Fibroblast of mammary gland (primary cell): Measurements from ENCODE around the gene CCDC6.

Experiments
- DNase-seq: peaks from one replicate; pipeline ENCODE4 v3.0.0-alpha.2; 2010; ENCODE audit warnings: low read depth
- H3K4me3 ChIP-seq: 2 replicates; pipeline ENCODE4 v1.5.1; 2011; ENCODE audit warnings: low read depth, mild to moderate bottlenecking, low read length, moderate library complexity; ENCODE audit not compliant: control insufficient read depth
- CTCF ChIP-seq: conservative IDR thresholded peaks from 2 replicates; pipeline ENCODE4 v1.5.1; 2011; ENCODE audit warnings: low read depth, low read length, inconsistent platforms; ENCODE audit not compliant: control insufficient read depth, insufficient read depth

The CCDC6 gene

DNA sequence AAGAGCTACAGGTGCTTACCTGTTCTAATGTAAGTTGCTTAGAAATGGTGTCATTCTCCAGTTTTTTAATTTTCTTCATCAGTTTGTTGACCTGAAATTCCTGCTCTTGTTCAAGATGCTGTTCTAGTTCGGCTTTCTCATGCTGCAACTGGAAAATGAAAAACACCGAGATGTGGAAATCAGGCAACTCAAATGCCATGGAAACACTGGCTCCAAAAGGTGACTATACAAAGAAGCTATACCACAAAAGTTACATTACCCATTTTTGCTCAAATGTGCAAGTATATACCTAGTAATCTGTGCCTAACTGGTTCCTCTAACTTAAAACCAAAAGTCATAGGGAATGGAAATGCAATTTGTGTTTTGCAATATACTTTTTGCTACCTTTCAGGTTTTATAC is 73.8 kb downstream of the CCDC6 start:
- DNase-seq: no peak
- H3K4me3 ChIP-seq: no peak overlapping the region
- no peak for TF ChIP-seq CTCF

GRCh38 chr10:59831658-59832503 is 74.5 kb downstream of the CCDC6 start:
- DNase-seq: no peak
- H3K4me3 ChIP-seq: no peak overlapping the region
- TF ChIP-seq CTCF: no peak

GRCh38 chr10:59830601-59831259 is 75.6 kb downstream of the CCDC6 start:
- no peak overlapping the region for H3K4me3 ChIP-seq
- DNase-seq: peak; percentile 70
- TF ChIP-seq CTCF: peak; percentile 87

DNA sequence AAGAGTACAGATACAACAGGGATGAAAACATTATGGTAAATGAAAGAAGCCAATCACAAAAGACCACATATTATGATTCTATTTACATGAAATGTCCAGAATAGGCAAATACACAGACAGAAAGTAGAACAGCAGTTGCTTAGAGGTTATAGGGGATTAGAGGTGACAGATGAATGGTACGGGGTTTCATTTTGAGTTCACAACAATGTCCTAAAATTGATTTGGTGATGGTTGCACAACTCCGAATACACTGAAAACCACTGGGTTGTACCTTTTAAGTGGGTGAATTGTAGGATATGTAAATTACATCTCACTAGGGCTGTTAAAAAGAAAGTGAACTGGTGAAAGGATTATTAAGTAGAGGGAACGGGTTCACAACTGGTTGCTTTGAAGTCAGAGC is 76.8 kb downstream of the CCDC6 start:
- no peak for TF ChIP-seq CTCF
- no peak for DNase-seq

GRCh38 chr10:59829024-59829423 is 77.3 kb downstream of the CCDC6 start:
- DNase-seq: no peak
- no peak for TF ChIP-seq CTCF
- no peak overlapping the region for H3K4me3 ChIP-seq

More for the DNA sequence above, 76.8 kb downstream of the CCDC6 start:
- no peak overlapping the region for H3K4me3 ChIP-seq

- no peak overlapping the region for H3K4me3 ChIP-seq
- no peak for TF ChIP-seq CTCF
- no peak for DNase-seq
Measured at GRCh38 chr10:59825932-59826331, 80.4 kb downstream of the CCDC6 start.
